Neural progenitor cell (in vitro differentiated cells): Measurements from ENCODE around the gene HMBS. TPM values are rescaled to one million over a fixed set of nuclear protein-coding genes. Genes with fewer than 3 reads are reported as not detected.

Experiments used
- DNase-seq: peaks from one replicate; pipeline ENCODE4 v3.0.0-alpha.2; 2016; ENCODE audit warnings: low spot score
- H2AFZ ChIP-seq: fragments of 200-600 bp; sonication (generic); replicated peaks from 2 replicates; pipeline ENCODE4 v1.6.1; 2016; ENCODE audit warnings: antibody characterized with exemption
- H3F3A ChIP-seq: fragments of 200-600 bp; sonication (generic); 2 replicates; pipeline ENCODE4 v1.6.1; 2016; ENCODE audit warnings: antibody characterized with exemption, low read depth
- H3K27ac ChIP-seq: fragments of 200-600 bp; sonication (generic); 2 replicates; pipeline ENCODE4 v1.5.1; 2016; ENCODE audit warnings: mild to moderate bottlenecking
- H3K27me3 ChIP-seq: fragments of 200-600 bp; sonication (generic); 2 replicates; pipeline ENCODE4 v1.6.1; 2016; ENCODE audit warnings: mild to moderate bottlenecking, moderate library complexity
- H3K36me3 ChIP-seq: fragments of 200-600 bp; sonication (generic); 2 replicates; pipeline ENCODE4 v1.5.1; 2016
- H3K4me1 ChIP-seq: fragments of 200-600 bp; sonication (generic); 2 replicates; pipeline ENCODE4 v1.6.1; 2016; ENCODE audit warnings: mixed run types
- H3K4me2 ChIP-seq: fragments of 200-600 bp; sonication (generic); 2 replicates; pipeline ENCODE4 v1.6.1; 2016
- H3K4me3 ChIP-seq: fragments of 200-600 bp; sonication (generic); 2 replicates; pipeline ENCODE4 v1.5.1; 2016
- H3K79me2 ChIP-seq: fragments of 200-600 bp; sonication (generic); 2 replicates; pipeline ENCODE4 v1.6.1; 2016; ENCODE audit warnings: low read depth
- H3K9ac ChIP-seq: fragments of 200-600 bp; sonication (generic); 2 replicates; pipeline ENCODE4 v1.6.1; 2016
- H3K9me3 ChIP-seq: fragments of 200-600 bp; sonication (generic); 2 replicates; pipeline ENCODE4 v1.5.1; 2016; ENCODE audit warnings: low read depth
- H4K20me1 ChIP-seq: fragments of 200-600 bp; sonication (generic); 2 replicates; pipeline ENCODE4 v1.6.1; 2016; ENCODE audit warnings: low read depth
- H3K27ac Mint-ChIP-seq: 3 replicates; pipeline ENCODE4 v1.8.0; 2021; ENCODE audit warnings: mixed read lengths
- H3K27me3 Mint-ChIP-seq: 2 replicates; pipeline ENCODE4 v1.8.0; 2022; ENCODE audit warnings: low read depth, mild to moderate bottlenecking, inconsistent platforms, moderate library complexity, mixed read lengths; ENCODE audit not compliant: insufficient read depth
- H3K36me3 Mint-ChIP-seq: 3 replicates; pipeline ENCODE4 v1.8.0; 2021; ENCODE audit warnings: mixed read lengths
- H3K4me1 Mint-ChIP-seq: 3 replicates; pipeline ENCODE4 v1.8.0; 2021; ENCODE audit warnings: mixed read lengths
- H3K4me3 Mint-ChIP-seq: 3 replicates; pipeline ENCODE4 v1.8.0; 2021; ENCODE audit warnings: mild to moderate bottlenecking, moderate library complexity, mixed read lengths
- H3K9me3 Mint-ChIP-seq: 3 replicates; pipeline ENCODE4 v1.8.0; 2020; ENCODE audit warnings: mixed read lengths
- EZH2 ChIP-seq: fragments of 200-600 bp; sonication (generic); IDR thresholded peaks from 2 replicates; pipeline ENCODE4 v1.6.1; 2017; ENCODE audit warnings: antibody characterized with exemption, mild to moderate bottlenecking, moderate library complexity
- EZH2phosphoT487 ChIP-seq: fragments of 200-600 bp; sonication (generic); IDR thresholded peaks from 2 replicates; pipeline ENCODE4 v1.6.1; 2017; ENCODE audit warnings: antibody characterized with exemption
- total RNA-seq: library from RNA; depleted of rRNA; stranded (reverse); fragments of >200 nt; gene quantifications from 2 replicates; pipeline ENCODE4 v1.2.3, GENCODE V29; 2015; ENCODE audit warnings: low replicate concordance
- TF ChIP-seq, protein P1 (sequence below): fragments of 200-600 bp; sonication (generic); IDR thresholded peaks from 2 replicates; pipeline ENCODE4 v1.5.1; 2017; ENCODE audit warnings: antibody characterized with exemption, mild to moderate bottlenecking

The HMBS gene
- total RNA-seq, 1 donor from 2014 or later, result 31.1 TPM

GRCh38 chr11:119091178-119091577, 6.5 kb downstream of the HMBS start:
- Mint-ChIP-seq H3K4me1 (peaks cover 41% of the 10 kb centered on the region), H3K9me3 (no peaks in the 10 kb centered on the region), H3K36me3 (peaks cover 22% of the 10 kb centered on the region), H3K4me3 (peak overlapping the region; percentile 61), H3K27me3 (peaks cover 13% of the 10 kb centered on the region), H3K27ac (no peak overlapping the region)
- DNase-seq, result no peak
- Histone ChIP-seq H3K9ac (no peak overlapping the region), H3K4me3 (peak overlapping the region; percentile 69), H2AFZ (no peak overlapping the region), H3K27ac (peak overlapping the region; percentile 41), H3K4me1 (peaks cover 21% of the 10 kb centered on the region), H4K20me1 (peaks cover 54% of the 10 kb centered on the region), H3K4me2 (peak overlapping the region; percentile 99), H3K36me3 (no peaks in the 10 kb centered on the region), H3K27me3 (no peaks in the 10 kb centered on the region), H3K79me2 (peaks cover 62% of the 10 kb centered on the region), H3K9me3 (no peaks in the 10 kb centered on the region), H3F3A (peaks cover 58% of the 10 kb centered on the region)
- no peak for TF ChIP-seq EZH2
- no peak for TF ChIP-seq EZH2phosphoT487
- TF ChIP-seq, protein P1, sequence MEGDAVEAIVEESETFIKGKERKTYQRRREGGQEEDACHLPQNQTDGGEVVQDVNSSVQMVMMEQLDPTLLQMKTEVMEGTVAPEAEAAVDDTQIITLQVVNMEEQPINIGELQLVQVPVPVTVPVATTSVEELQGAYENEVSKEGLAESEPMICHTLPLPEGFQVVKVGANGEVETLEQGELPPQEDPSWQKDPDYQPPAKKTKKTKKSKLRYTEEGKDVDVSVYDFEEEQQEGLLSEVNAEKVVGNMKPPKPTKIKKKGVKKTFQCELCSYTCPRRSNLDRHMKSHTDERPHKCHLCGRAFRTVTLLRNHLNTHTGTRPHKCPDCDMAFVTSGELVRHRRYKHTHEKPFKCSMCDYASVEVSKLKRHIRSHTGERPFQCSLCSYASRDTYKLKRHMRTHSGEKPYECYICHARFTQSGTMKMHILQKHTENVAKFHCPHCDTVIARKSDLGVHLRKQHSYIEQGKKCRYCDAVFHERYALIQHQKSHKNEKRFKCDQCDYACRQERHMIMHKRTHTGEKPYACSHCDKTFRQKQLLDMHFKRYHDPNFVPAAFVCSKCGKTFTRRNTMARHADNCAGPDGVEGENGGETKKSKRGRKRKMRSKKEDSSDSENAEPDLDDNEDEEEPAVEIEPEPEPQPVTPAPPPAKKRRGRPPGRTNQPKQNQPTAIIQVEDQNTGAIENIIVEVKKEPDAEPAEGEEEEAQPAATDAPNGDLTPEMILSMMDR, result no peak

DNA sequence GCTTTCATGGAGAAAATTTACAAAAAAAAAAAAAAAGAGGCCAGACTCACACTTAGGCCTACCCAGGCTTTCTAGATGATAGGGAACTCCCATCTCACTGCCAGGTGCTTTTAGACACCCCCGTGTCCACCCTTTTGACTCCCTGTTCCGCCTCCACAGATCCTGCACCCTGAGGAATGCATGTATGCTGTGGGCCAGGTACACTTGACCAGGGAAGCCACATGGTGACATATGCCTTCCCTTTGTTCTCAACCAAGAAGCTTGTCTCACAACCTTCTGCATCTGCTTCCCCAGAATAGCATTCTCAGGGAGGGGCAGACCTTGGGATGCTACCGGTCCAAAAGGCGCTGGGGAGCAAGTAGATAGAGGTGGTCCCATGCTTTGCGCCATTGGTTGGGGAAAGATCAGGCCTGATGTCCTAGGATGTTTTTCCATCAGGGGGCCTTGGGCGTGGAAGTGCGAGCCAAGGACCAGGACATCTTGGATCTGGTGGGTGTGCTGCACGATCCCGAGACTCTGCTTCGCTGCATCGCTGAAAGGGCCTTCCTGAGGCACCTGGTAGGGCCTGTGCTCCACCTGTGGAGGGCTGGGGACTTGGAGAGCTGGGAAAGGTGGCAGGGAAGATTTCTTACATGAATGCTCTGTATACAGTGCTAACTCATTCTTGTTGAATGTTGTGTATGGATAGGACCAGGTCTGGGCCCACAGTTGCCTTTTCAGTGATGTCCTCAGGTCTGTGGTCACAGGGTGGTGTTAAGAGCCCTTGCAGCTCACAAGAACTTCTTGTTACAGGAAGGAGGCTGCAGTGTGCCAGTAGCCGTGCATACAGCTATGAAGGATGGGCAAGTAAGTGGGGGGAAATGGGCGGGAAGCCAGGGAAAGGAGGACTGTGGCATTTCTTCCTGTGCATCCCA, 7.5 kb downstream of the HMBS start:
- Histone ChIP-seq H2AFZ (no peak overlapping the region), H3K27me3 (no peaks in the 10 kb centered on the region), H3K9ac (peak overlapping the region; percentile 84), H3K4me3 (peak overlapping the region; percentile 69), H3K79me2 (peaks cover 53% of the 10 kb centered on the region), H3F3A (peaks cover 66% of the 10 kb centered on the region), H3K27ac (peak overlapping the region; percentile 40), H4K20me1 (peaks cover 54% of the 10 kb centered on the region), H3K36me3 (no peaks in the 10 kb centered on the region), H3K4me2 (peak overlapping the region; percentile 99), H3K9me3 (no peaks in the 10 kb centered on the region), H3K4me1 (peaks cover 21% of the 10 kb centered on the region)
- TF ChIP-seq EZH2phosphoT487, result no peak
- TF ChIP-seq EZH2, result no peak
- TF ChIP-seq, protein P1, result no peak
- H3K4me1 Mint-ChIP-seq, result peaks cover 44% of the 10 kb centered on the region
- H3K36me3 Mint-ChIP-seq, result peaks cover 27% of the 10 kb centered on the region
- peak overlapping the region; percentile 95 for H3K4me3 Mint-ChIP-seq
- H3K27me3 Mint-ChIP-seq, result peaks cover 14% of the 10 kb centered on the region
- no peak overlapping the region for H3K27ac Mint-ChIP-seq
- no peaks in the 10 kb centered on the region for H3K9me3 Mint-ChIP-seq
- DNase-seq, result no peak

- Histone ChIP-seq H3K4me3 (peak overlapping the region; percentile 69), H4K20me1 (peaks cover 49% of the 10 kb centered on the region), H3K36me3 (no peaks in the 10 kb centered on the region), H3K4me1 (peaks cover 21% of the 10 kb centered on the region), H3K9ac (peak overlapping the region; percentile 84), H3K27me3 (no peaks in the 10 kb centered on the region), H2AFZ (no peak overlapping the region), H3K4me2 (peak overlapping the region; percentile 99), H3F3A (peaks cover 66% of the 10 kb centered on the region), H3K27ac (peak overlapping the region; percentile 40), H3K9me3 (no peaks in the 10 kb centered on the region), H3K79me2 (peaks cover 45% of the 10 kb centered on the region)
- Mint-ChIP-seq H3K4me1 (peaks cover 43% of the 10 kb centered on the region), H3K27ac (peak overlapping the region; percentile 79), H3K9me3 (no peaks in the 10 kb centered on the region), H3K36me3 (peaks cover 36% of the 10 kb centered on the region), H3K4me3 (peak overlapping the region; percentile 95), H3K27me3 (peaks cover 14% of the 10 kb centered on the region)
- TF ChIP-seq, protein P1, result no peak
- no peak for TF ChIP-seq EZH2
- no peak for TF ChIP-seq EZH2phosphoT487
- no peak for DNase-seq
These were observed 8.5 kb downstream of the HMBS start for GRCh38 chr11:119092880-119093842.
